Inflammatory macrophage treated with lipopolysaccharide for 1 hour (primary cell): Measurements from ENCODE around the gene KCNH4.

Experiments used
- DNase-seq, 2 donors: peaks; one replicate each; pipeline ENCODE4 v3.0.0-alpha.2; 2020 to 2022

KCNH4 gene

DNA sequence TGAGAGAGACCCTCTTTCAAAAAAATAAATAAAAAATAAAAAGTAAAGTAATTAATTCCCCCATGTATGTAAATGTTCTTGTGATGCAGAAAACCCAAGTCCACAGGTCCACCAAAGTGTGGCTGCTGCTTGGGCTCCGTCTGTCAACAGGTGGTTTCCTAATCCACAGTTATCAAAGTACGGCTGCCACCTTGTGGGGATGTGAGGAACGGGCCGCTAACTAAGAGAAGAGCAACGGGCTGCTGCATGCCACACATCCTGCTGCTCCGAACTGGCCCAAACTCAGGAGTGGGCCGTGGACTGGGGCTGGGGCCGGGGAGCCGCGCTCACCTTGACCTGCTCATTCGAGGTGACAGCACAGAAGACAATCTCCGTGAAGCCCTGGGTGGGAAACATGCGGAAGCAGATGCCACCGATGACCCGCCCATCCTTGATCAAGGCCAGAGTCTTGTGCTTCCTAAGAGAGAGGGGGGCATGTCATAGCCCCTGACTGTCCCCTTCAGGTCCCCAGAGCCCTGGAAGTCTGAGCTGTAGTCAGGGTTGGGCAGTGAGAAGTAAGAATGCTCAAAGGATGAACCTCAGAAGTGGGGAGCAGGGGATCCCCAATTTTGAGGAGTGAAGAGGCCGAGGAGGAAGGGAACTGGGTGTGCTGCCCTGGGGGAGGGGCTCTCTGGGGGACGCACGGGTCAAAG lies 64.1 kb downstream of the KCNH4 start:
- DNase-seq = peak; percentile 67 to 94

DNA sequence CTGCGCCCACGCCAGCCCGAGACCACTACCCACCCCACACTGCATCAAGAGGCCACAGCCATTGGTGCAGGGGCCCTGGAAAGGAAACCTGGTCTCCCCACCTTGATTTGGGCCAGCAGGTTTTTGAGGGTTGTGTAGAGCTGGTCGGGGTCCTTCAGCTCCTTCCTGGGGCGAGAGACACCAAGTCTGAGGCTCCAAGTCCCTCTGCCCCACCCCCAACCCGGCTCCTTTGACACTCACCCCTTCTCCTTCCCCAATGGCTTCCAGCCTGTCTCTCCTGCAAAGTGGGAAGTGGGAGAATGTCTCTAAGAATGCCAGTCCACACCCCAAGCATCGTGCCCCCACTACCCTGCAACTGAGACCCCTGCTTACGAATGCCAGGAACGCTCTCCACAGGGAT lies 66.8 kb downstream of the KCNH4 start:
- DNase-seq = no peak

- DNase-seq = no peak
Observed at GRCh38 chr17:42113293-42114069, 67.5 kb downstream of the KCNH4 start.

DNA sequence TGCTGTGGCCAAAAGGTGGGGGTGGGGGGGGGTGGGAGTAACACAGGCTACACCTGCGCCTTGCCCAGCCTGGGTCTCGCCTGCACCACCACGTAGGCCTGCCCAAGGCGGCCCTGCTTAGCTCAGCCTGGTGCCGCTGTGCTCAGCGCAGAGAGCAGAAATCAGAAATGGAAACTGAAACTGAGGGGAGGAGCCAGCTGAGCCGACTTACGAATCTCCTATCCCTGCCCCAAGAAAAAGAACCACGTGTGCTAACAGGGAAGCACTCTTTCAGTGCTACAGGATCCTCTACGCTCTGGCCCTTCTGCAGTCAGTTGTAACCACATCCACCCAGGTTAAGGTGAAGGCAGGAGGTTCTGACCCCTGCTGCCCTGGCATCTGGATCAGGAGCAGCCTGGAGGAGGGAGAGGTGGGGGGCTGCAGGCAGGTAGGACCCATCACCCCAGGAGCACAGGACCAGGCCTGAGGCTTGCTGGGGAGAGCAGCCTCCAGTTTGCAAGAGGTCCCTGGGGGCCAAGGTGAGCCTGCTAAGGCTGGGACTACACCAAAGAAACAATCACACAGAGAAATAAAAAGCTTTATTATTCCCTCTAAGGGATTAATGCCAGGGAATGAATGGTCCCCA lies 68.3 kb downstream of the KCNH4 start, which contains the start of gene DHX58:
Gene DHX58 (minus strand): TSS at position 163 of the 625 bp plus-strand sequence. CDS start 822 bp downstream, outside the sequence.
- peak; percentile 88 to 95 for DNase-seq

DNA sequence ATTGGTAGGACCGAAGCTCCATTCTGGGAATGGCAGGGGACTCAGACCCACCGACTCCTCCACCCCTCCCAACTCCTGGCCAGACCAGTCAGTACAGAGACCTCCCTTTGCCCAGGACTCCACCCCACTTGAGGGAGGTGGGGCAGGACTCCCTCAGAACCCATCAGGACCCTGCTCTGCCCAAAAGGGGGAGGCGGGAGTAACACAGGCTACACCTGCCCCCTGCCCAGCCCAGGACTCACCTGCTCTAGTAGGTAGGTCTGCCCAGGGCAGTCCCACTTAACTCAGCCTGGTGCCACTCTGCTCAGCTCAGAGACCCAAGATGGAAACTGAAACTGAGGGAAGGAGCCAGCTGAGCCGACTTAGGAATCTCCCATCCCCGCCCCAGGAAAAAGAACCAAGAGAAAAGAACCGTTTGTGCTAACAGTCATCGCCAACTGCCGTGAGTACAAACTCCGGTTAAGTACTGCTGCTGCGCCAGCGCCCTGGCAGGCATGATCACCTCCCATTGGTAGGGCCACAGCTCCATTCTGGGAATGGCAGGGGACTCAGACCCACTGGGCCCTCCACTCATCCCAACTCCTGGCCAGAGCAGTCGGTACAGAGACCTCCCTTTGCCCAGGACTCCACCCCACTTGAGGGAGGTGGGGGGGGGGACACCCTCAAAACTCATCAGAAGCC lies 68.9 kb downstream of the KCNH4 start:
- DNase-seq = peak; percentile 79 to 84

- no peak for DNase-seq
Observed at GRCh38 chr17:42111265-42111636, 69.7 kb downstream of the KCNH4 start.

DNA sequence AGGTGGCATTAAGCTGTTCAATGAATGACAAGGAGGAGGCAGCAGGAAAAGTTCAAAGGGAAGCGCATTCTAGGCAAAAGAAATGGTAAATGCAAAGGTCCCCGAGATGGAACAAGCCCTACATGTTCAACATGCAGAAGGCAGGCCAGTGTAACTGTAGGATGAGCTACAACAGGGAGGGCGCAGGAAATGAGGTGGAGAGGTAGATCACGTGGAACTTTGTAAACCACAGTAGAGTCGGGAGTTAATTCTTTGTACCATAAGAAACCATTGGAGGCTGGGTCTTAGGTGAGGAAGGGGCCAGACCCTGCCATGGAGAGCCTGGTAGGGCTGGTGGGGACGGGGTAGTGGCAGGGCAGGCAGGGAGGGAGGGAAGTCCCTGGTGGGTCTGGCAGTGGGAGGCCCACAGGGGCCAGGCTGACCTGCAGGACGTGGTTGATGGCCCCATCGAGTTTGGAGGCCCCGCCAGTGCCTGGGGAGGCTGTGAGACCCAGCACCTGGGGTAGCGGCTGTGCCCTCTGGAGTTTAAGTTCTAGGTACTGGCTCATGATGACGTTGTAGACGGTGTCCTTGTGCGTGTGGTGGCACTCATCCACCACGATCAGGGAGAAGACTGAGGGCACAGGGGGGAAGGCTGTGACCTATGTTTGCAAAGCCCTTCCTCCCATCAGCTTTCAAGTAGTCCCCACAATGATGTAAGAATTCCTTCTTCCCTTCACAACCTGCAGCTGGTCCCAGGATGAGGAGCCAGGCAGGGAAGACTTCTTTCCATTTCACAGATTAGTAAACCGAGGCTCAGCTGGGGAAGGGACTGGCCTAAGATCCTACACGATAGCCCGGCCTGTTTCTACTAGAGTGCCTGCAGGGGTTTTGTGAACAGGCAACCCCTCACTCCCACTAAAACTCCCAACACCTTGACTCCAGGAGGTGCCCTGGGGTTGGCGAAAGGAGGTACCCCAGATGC lies 70.4 kb downstream of the KCNH4 start:
- DNase-seq = no peak

DNA sequence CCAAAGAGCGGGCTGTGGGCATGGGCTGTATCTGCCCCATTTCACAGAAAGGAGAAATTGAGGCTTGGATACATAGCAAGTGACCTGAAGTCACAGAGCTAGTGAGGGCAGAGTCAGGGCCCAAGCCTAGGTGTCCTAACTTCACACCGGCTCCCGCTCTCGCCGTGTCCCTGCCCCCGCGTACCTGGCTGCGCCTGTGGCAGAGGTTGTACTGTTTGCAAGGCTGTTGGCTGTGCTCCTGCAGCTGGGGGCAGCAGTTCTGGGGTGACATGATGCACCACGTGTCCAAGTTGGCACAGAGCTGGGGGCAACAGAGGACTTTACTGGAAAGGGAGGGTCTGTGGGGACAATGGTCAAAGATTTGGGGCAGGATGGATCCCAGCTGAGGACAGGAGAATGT lies 71.9 kb downstream of the KCNH4 start:
- DNase-seq = no peak

- peak; percentile 73 to 93 for DNase-seq
Observed at GRCh38 chr17:42107597-42108576, 73.1 kb downstream of the KCNH4 start.

DNA sequence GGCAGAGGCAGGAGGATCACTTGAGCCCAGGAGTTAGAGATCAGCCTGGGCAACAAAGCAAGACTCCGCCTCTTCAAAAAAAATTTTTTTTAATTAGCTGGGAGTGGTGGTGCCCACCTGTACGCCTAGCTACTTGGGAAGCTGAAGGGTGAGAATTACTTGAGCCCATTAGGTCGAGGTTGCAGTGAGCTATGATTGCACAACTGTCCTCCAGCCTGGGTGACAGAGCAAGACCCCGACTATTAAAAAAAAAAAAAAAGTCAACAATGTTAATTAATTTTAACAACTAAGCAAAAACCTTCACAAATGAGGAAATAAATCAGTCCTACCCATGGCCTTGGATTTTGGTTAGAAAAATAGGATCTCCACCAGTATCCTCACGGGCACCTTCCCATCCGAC lies 73.8 kb downstream of the KCNH4 start:
- DNase-seq = no peak
